ENCODE results near the gene TUBB2B.
A peak's percentile ranks its signal among the peaks of the same experiment; 100 is the strongest.
"Not testable (repeated sequence)": the region's sequence is repeated elsewhere in the genome, so short reads cannot be mapped to it uniquely, and the experiment has no call there.

TUBB2B gene

DNA sequence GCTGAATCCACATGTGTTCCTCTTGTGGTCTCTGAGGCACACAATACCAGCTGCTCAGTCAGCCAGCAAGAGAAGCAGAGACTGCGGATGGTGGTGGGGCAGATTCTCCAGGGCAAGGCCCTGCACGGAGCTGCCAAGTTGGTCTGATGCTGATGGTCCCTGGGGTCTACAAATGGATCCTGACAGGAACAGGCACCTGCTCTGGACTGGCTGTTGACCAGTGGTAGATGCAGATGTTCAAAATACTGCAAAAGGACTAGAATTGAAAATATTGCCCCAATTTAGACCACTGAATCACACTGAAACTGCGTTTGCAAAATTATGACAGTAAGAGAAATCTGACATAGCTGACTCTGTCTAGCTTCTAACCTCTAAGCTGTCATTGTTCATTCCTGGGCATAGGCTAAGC lies 40.5 kb downstream of the TUBB2B start:
- no peak for DNase-seq (ENCODE audit: low read depth)

DNA sequence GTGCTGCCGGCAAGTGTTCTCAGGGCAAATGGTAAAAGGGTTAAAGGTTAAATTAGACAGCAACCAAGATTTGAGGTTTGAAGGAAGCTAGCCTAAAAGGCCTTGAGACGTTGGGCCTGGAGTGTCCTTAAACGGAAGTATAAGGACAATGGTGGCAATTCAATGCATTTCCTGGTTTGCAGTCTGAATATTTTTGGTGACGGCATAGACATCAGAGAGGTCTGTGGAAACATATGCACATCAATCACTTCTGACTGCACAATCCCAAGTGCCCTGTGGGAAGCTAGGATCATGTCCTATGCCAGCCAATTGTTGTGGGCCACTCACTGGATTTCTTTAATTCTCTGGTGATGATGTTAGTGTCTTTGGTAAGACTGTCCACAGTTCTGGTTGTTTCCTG lies 44.4 kb downstream of the TUBB2B start:
- no peak for DNase-seq (ENCODE audit: low read depth)

DNA sequence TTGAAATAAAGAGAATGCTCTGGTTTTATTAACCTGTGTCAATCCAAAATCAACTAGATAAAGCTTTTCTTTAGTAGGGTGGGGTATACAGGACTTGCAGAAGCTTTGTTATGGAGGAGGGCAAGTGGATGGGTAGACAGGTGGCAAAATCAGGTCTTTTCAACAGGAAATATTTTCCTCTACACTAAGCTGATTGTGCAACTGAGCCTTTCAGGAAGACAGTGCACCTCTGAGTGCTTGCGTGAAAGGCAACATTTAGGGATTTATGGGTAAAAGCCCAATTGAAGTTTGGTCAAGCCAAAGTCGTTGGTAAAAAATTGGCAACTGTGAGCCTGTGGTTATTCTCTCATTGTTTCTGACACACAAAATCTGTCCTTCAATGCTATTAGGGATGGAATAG lies 46.3 kb downstream of the TUBB2B start:
- no peak for DNase-seq (ENCODE audit: low read depth)

DNA sequence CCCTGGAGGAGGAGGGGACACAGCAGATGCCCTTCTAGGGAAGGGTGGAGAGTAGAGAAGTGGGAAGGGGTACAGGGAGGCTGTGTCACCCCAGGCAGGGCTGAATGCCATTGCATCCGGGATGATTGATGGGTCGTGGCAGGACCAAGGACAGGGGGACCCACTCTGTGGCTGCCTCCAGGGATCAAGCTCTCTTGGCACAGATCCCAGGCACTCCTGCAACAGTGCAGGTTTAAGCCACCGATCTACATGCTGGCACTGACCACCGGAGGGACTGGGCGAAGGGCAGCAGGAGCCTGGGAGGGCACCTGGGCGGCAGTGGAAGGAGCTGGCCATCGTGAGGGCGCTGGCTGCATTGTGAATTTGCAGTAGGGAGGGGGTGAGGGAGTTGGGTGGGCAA lies 47.5 kb downstream of the TUBB2B start:
- not testable (repeated sequence) for DNase-seq (ENCODE audit: low read depth)

DNA sequence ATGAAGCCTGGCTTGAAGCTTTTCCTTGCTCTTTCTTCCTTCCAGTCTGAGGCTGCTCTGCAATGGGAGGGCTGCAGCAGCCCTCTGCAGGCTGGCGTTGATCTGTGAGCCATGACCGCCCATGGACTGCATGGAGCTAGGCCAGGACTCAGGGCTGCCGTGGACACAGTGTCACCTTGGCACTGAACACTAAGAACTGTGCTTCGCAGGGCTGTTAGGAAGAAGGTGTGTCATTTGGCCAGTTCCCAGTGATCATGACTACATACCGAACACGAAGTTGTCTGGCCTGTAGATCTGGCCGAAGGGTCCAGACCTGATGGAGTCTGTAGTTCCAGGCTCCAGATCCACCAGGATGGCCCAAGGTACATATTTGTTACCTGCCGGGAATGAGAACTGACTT lies 48.8 kb downstream of the TUBB2B start:
- not testable (repeated sequence) for DNase-seq (ENCODE audit: low read depth)

DNA sequence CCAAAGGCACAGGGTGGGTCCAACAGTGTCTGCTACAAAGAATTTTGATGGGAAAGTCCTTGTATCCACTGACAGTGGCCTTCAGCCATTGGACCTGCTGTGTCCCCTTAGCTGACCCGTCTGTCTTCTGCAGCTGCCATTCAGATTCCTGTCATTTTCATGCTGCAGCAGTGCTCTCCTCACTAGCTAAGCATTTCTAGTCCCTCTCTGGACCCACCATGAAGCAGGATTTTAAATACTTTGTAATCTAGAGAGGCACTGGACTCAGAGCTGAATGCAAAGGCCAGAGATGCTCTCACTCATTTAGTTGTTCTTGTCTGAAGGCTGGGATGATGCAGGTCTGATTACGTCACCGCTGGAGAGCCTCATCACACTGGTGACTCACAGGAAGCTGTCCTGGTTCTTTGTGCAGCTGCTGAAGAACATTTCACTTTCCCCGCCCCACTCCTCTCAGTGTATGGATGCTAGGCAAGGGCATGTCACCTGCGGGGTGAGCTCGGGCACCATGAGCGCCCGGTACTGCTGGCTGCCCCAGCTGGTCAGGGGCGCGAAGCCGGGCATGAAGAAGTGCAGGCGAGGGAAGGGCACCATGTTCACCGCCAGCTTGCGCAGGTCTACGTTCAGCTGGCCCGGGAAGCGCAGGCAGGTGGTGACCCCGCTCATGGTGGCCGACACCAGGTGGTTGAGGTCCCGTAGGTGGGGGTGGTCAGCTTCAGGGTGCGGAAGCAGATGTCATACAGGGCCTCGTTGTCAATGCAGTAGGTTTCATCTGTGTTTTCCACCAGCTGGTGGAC lies 50.7 kb downstream of the TUBB2B start:
- DNase-seq (ENCODE audit: low read depth) = peak; percentile 95

DNA sequence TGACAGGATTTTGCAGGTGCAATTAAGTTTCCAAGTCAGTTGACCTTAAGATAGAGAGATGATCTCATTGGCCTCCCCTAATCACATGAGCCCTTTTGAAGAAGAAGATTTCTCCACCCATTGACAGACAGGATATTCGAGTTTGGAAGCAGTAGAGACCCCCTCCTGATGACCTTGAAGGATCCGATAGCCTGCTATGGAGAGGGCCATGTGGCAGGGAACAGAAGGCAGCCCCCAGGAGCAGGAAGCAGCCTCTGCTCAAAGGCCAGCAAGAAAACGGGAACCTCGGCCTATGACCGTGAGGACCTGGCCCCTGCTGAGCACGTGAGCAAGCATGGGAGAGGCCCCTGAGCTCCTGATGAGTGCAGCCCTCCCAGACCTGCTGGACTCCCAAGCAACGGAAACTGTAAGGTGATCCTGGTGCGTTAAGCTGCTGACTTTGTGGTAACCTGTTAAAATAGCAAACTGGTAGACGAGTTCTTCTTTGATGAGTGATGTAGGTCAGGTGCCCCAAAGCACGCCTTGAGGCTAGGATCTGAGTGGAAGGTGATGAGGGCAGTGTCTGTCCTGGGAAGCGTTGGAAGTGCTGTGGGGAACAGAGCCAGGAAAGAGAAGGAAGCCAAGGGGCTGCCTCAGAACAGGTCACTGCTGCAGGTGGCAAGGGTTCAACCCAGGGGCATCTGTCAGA lies 51.6 kb downstream of the TUBB2B start:
- no peak for DNase-seq (ENCODE audit: low read depth)

Data from amniotic epithelial cell (primary cell).